HG02943 (cell line): ENCODE measurements around the gene OVOL2.

Source experiments
- ATAC-seq: cut with Tn5 transposase; IDR thresholded peaks from one replicate; pipeline ENCODE4 v1.9.1; 2021; ENCODE audit warnings: mild to moderate bottlenecking, low read depth, moderate library complexity; ENCODE audit not compliant: unreplicated experiment

The OVOL2 gene

GRCh38 chr20:18018100-18018499, 39.6 kb downstream of the OVOL2 start:
- ATAC-seq, result no peak

- ATAC-seq, result no peak
These were observed 40.9 kb downstream of the OVOL2 start for GRCh38 chr20:18016772-18017171.

GRCh38 chr20:18014411-18014810, 43.3 kb downstream of the OVOL2 start:
- ATAC-seq, result no peak

- ATAC-seq, result no peak
These were observed 44.8 kb downstream of the OVOL2 start for GRCh38 chr20:18012901-18013300.

GRCh38 chr20:18011951-18012645, 45.6 kb downstream of the OVOL2 start:
- ATAC-seq, result no peak

- ATAC-seq, result no peak
These were observed 46.2 kb downstream of the OVOL2 start for GRCh38 chr20:18011482-18011881.

GRCh38 chr20:18009116-18009515, 48.6 kb downstream of the OVOL2 start:
- no peak for ATAC-seq

GRCh38 chr20:18007534-18008292, 50.0 kb downstream of the OVOL2 start:
- no peak for ATAC-seq

- ATAC-seq, result no peak
These were observed 51.0 kb downstream of the OVOL2 start for GRCh38 chr20:18006684-18007083.

GRCh38 chr20:18005990-18006364, 51.7 kb downstream of the OVOL2 start:
- no peak for ATAC-seq

- ATAC-seq, result peak; percentile 88
These were observed 52.3 kb downstream of the OVOL2 start for GRCh38 chr20:18005170-18005989.

GRCh38 chr20:18004384-18005031, 53.2 kb downstream of the OVOL2 start:
- no peak for ATAC-seq

GRCh38 chr20:18003897-18004296, 53.8 kb downstream of the OVOL2 start:
- no peak for ATAC-seq

- ATAC-seq, result no peak
These were observed 56.4 kb downstream of the OVOL2 start for GRCh38 chr20:18001131-18001921.

- ATAC-seq, result no peak
These were observed 58.1 kb downstream of the OVOL2 start for GRCh38 chr20:17999566-17999965.

- ATAC-seq, result no peak
These were observed 59.3 kb downstream of the OVOL2 start for GRCh38 chr20:17998446-17998845.

- ATAC-seq, result no peak
These were observed 61.5 kb downstream of the OVOL2 start for GRCh38 chr20:17995967-17996819.

GRCh38 chr20:17993546-17993945, 64.2 kb downstream of the OVOL2 start:
- no peak for ATAC-seq
